HCT116 (cell line): Measurements from ENCODE around the gene RNF31. TPM values are rescaled to one million over a fixed set of nuclear protein-coding genes. Genes with fewer than 3 reads are reported as not detected.

Source experiments
- ATAC-seq: fragments of 200-7000 bp; cut with Tn5 transposase; 2 replicates; pipeline ENCODE4 v1.9.1; 2020; ENCODE audit warnings: mild to moderate bottlenecking, moderate library complexity
- BruUV-seq: library from RNA; stranded (reverse); fragments of 400-500 nt; replicated peaks from 2 replicates; lab custom pipeline; 2021; lab: Mats Ljungman, UMichigan
- CTCF ChIA-PET: fragments of 300-600 bp; sonication (Branson Sonifier 250); formaldehyde crosslinking; loops from one replicate; lab custom pipeline; 2021; ENCODE audit warnings: antibody characterized with exemption; lab: Charles Lee
- POLR2A ChIA-PET: fragments of 300-600, 350-600 bp; sonication (Branson Sonifier 250); formaldehyde crosslinking; loops from one replicate; lab custom pipeline; 2021; ENCODE audit warnings: antibody characterized with exemption; lab: Charles Lee
- RAD21 ChIA-PET, 2 experiments: fragments of 300-600 bp; sonication (Branson Sonifier 250); formaldehyde crosslinking; loops; one replicate each; lab custom pipeline; 2023; ENCODE audit warnings: low total read pairs in 2 of 2; ENCODE audit not compliant: uncharacterized antibody in 2 of 2, unreplicated experiment in 2 of 2, low non-redundant PET in 1 of 2; lab: Charles Lee
- DNase-seq: peaks from one replicate; pipeline ENCODE4 v3.0.0-alpha.2; 2010; ENCODE audit warnings: low read depth, low spot score
- H2AFZ ChIP-seq: fragments of 200-600 bp; shearing (Covaris generic), sonication (generic); 2 replicates; pipeline ENCODE4 v1.6.1; 2017; ENCODE audit warnings: low read depth, mixed run types, mixed read lengths, antibody characterized with exemption, low read length; ENCODE audit not compliant: poor library complexity, severe bottlenecking
- H3K27ac ChIP-seq: 2 replicates; pipeline ENCODE4 v1.5.1; 2012; ENCODE audit warnings: low read depth, low read length
- H3K27me3 ChIP-seq: fragments of 200-600 bp; sonication (generic); 2 replicates; pipeline ENCODE4 v1.6.1; 2016; ENCODE audit warnings: mixed run types, low read length, mixed read lengths; ENCODE audit not compliant: insufficient read depth
- H3K36me3 ChIP-seq, 2 experiments: fragments of 200-500 bp in 1 of 2; fragments of 200-600 bp in 1 of 2; sonication (Bioruptor generic) in 1 of 2; sonication (generic) in 1 of 2; 2 replicates each; pipeline versions ENCODE4 v1.5.1 to v1.6.1; 2014 to 2016; ENCODE audit warnings: low read length in 2 of 2, inconsistent platforms in 1 of 2, mixed read lengths in 1 of 2, mixed run types in 1 of 2; ENCODE audit not compliant: insufficient read depth in 2 of 2, control insufficient read depth in 1 of 2
- H3K4me1 ChIP-seq, 2 experiments: fragments of 200-600 bp in 1 of 2; sonication (generic) in 1 of 2; 2 replicates each; pipeline versions ENCODE4 v1.5.1 to v1.6.1; 2012 to 2017; ENCODE audit warnings: low read length in 2 of 2, inconsistent platforms in 1 of 2, mild to moderate bottlenecking in 1 of 2, mixed read lengths in 1 of 2, mixed run types in 1 of 2, moderate library complexity in 1 of 2; ENCODE audit not compliant: insufficient read depth in 2 of 2, control insufficient read depth in 1 of 2
- H3K4me2 ChIP-seq: fragments of 200-600 bp; sonication (generic); 2 replicates; pipeline ENCODE4 v1.6.1; 2017; ENCODE audit warnings: mixed run types, low read length, mixed read lengths
- H3K4me3 ChIP-seq, 2 experiments: fragments of 200-600 bp in 1 of 2; sonication (generic) in 1 of 2; replicated peaks in 1 of 2; 2 replicates each; pipeline ENCODE4 v1.5.1; 2011 to 2016; ENCODE audit warnings: low read length in 2 of 2, control low read depth in 1 of 2, low read depth in 1 of 2, mild to moderate bottlenecking in 1 of 2, mixed read lengths in 1 of 2, mixed run types in 1 of 2
- H3K79me2 ChIP-seq: fragments of 200-600 bp; sonication (generic); 2 replicates; pipeline ENCODE4 v1.6.1; 2017; ENCODE audit warnings: mild to moderate bottlenecking, mixed run types, low read length, moderate library complexity, mixed read lengths; ENCODE audit not compliant: insufficient read depth
- H3K9ac ChIP-seq: fragments of 200-600 bp; sonication (generic); 2 replicates; pipeline ENCODE4 v1.6.1; 2016; ENCODE audit warnings: low read length, mixed read lengths
- H3K9me2 ChIP-seq: fragments of 200-600 bp; sonication (generic), shearing (Covaris generic); 2 replicates; pipeline ENCODE4 v1.6.1; 2017; ENCODE audit warnings: mixed run types, mild to moderate bottlenecking, moderate library complexity; ENCODE audit not compliant: insufficient read depth
- H3K9me3 ChIP-seq, 2 experiments: fragments of 200-500 bp in 1 of 2; fragments of 200-600 bp in 1 of 2; sonication (Bioruptor generic) in 1 of 2; sonication (generic) in 1 of 2; 2 replicates each; pipeline ENCODE4 v1.6.1; 2014 to 2017; ENCODE audit warnings: low read length in 2 of 2, mixed read lengths in 2 of 2, inconsistent platforms in 1 of 2, low read depth in 1 of 2, mild to moderate bottlenecking in 1 of 2, mixed run types in 1 of 2, moderate library complexity in 1 of 2; ENCODE audit not compliant: control insufficient read depth in 1 of 2, insufficient read depth in 1 of 2
- H4K20me1 ChIP-seq: fragments of 200-600 bp; sonication (generic), shearing (Covaris generic); 2 replicates; pipeline ENCODE4 v1.6.1; 2017; ENCODE audit warnings: mixed run types, mild to moderate bottlenecking, moderate library complexity; ENCODE audit not compliant: insufficient read depth
- ATF3 ChIP-seq: IDR thresholded peaks from 2 replicates; pipeline ENCODE4 v1.6.1; 2012
- EGR1 ChIP-seq: IDR thresholded peaks from 2 replicates; pipeline ENCODE4 v1.6.1; 2012; ENCODE audit warnings: low read depth
- ELF1 ChIP-seq: IDR thresholded peaks from 2 replicates; pipeline ENCODE4 v1.6.1; 2012; ENCODE audit warnings: low read depth, borderline replicate concordance
- EZH2phosphoT487 ChIP-seq: fragments of 200-600 bp; IDR thresholded peaks from 2 replicates; pipeline ENCODE4 v1.6.1; 2018; ENCODE audit warnings: antibody characterized with exemption, borderline replicate concordance
- JUND ChIP-seq: IDR thresholded peaks from 2 replicates; pipeline ENCODE4 v1.6.1; 2012
- RAD21 ChIP-seq: IDR thresholded peaks from 2 replicates; pipeline ENCODE4 v1.6.1; 2012; ENCODE audit warnings: low read depth, mild to moderate bottlenecking
- SIN3A ChIP-seq: IDR thresholded peaks from 2 replicates; pipeline ENCODE4 v1.6.1; 2012; ENCODE audit warnings: low read depth
- SP1 ChIP-seq: IDR thresholded peaks from 2 replicates; pipeline ENCODE4 v1.6.1; 2012; ENCODE audit warnings: low read depth
- TCF7L2 ChIP-seq: IDR thresholded peaks from 2 replicates; pipeline ENCODE4 v1.7.0; 2011; ENCODE audit warnings: borderline replicate concordance, inconsistent platforms; ENCODE audit not compliant: insufficient read depth, insufficient read length; ENCODE audit errors: extremely low read depth
- YY1 ChIP-seq: IDR thresholded peaks from 2 replicates; pipeline ENCODE4 v1.6.1; 2011; ENCODE audit warnings: low read length, low read depth, moderate library complexity, mild to moderate bottlenecking; ENCODE audit not compliant: insufficient replicate concordance; ENCODE audit errors: extremely low read depth
- ZBTB33 ChIP-seq: IDR thresholded peaks from 2 replicates; pipeline ENCODE4 v1.6.1; 2011; ENCODE audit warnings: mild to moderate bottlenecking, low read length, moderate library complexity; ENCODE audit not compliant: insufficient replicate concordance; ENCODE audit errors: extremely low read depth
- ZFX ChIP-seq: fragments of 450-650 bp; IDR thresholded peaks from 2 replicates; pipeline ENCODE4 v1.6.1; 2017
- ZNF274 ChIP-seq: fragments of 200-500 bp; sonication (Bioruptor generic); IDR thresholded peaks from 2 replicates; pipeline ENCODE4 v1.6.1; 2014; ENCODE audit warnings: mild to moderate bottlenecking, low read depth, low read length, inconsistent platforms
- intact Hi-C: fragments of 100-400 bp; cut with micrococcal nuclease; formaldehyde crosslinking; loops from 2 replicates; pipeline ENCODE4 v1.10.0; 2022
- total RNA-seq: library from RNA; stranded (reverse); gene quantifications from one replicate; pipeline ENCODE4 v1.2.1, GENCODE V29; 2021; ENCODE audit not compliant: unreplicated experiment
- TF ChIP-seq, protein P1 (sequence below), 3 experiments: fragments of 200-600 bp in 1 of 3; sonication (generic) in 1 of 3; IDR thresholded peaks in 2 of 3; conservative IDR thresholded peaks in 1 of 3; 2 replicates each; pipeline ENCODE4 v1.5.1; 2012 to 2017; ENCODE audit warnings: low read depth in 2 of 3, low read length in 2 of 3, antibody characterized with exemption in 1 of 3, borderline replicate concordance in 1 of 3, control low read depth in 1 of 3, mild to moderate bottlenecking in 1 of 3, mixed read lengths in 1 of 3, mixed run types in 1 of 3, moderate library complexity in 1 of 3; ENCODE audit not compliant: insufficient read depth in 1 of 3

The RNF31 gene
- total RNA-seq, 1 experiment from 2014 or later: 78.0 TPM

- TF ChIP-seq ZBTB33: no peak
- no peak for TF ChIP-seq ZFX
- no peak for TF ChIP-seq YY1
- no peak for TF ChIP-seq ELF1
- TF ChIP-seq RAD21: no peak
- TF ChIP-seq, protein P1, sequence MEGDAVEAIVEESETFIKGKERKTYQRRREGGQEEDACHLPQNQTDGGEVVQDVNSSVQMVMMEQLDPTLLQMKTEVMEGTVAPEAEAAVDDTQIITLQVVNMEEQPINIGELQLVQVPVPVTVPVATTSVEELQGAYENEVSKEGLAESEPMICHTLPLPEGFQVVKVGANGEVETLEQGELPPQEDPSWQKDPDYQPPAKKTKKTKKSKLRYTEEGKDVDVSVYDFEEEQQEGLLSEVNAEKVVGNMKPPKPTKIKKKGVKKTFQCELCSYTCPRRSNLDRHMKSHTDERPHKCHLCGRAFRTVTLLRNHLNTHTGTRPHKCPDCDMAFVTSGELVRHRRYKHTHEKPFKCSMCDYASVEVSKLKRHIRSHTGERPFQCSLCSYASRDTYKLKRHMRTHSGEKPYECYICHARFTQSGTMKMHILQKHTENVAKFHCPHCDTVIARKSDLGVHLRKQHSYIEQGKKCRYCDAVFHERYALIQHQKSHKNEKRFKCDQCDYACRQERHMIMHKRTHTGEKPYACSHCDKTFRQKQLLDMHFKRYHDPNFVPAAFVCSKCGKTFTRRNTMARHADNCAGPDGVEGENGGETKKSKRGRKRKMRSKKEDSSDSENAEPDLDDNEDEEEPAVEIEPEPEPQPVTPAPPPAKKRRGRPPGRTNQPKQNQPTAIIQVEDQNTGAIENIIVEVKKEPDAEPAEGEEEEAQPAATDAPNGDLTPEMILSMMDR (IDR thresholded peaks at IDR 0.05 in 2 of 3, conservative IDR thresholded peaks at IDR 0.05 in 1 of 3; ENCODE audit: borderline replicate concordance in 1 of 3, insufficient read depth in 1 of 3, low read depth in 2 of 3, low read length in 2 of 3): no peak
Observed at GRCh38 chr14:24150061-24150460, 2.8 kb downstream of the RNF31 start (continued).

DNA sequence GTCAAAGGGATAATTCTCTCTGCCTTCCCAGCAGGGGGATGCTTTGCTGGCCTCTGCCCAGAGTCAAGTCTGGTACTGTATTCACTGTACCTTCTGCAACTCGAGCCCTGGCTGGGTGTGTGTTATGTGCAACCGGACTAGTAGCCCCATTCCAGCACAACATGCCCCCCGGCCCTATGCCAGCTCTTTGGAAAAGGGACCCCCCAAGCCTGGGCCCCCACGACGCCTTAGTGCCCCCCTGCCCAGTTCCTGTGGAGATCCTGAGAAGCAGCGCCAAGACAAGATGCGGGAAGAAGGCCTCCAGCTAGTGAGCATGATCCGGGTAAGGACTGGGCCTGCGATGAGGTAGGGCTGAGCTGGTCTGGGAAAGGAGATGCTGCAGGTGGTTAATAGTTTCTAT is 3.3 kb downstream of the RNF31 start:
- Histone ChIP-seq H2AFZ (no peak overlapping the region), H3K4me3 (no peak overlapping the region), H3K9ac (no peak overlapping the region), H3K4me1 (peaks cover 8 to 11% of the 10 kb centered on the region in 2 experiments), H3K27ac (no peak overlapping the region), H4K20me1 (no peaks in the 10 kb centered on the region), H3K79me2 (peaks cover 44% of the 10 kb centered on the region), H3K9me2 (no peaks in the 10 kb centered on the region), H3K4me2 (no peak overlapping the region), H3K36me3 (peaks cover 33 to 44% of the 10 kb centered on the region in 2 experiments), H3K27me3 (no peaks in the 10 kb centered on the region), H3K9me3 (no peaks in the 10 kb centered on the region)
- ChIA-PET RAD21 (no interaction called here), CTCF (interaction anchor here (1.0 kb wide), 1 partner anchor 10 kb away, joined by 4 read pairs; the partner anchor contains the start of gene IRF9), POLR2A (interaction anchor here (1.8 kb wide), 1 partner anchor 9 kb away, joined by 4 read pairs; the partner anchor contains the start of gene EMC9)
- ATAC-seq (no peak), DNase-seq (no peak)
- intact Hi-C loops: no loop called here
- BruUV-seq: no TSS peak
- TF ChIP-seq ZBTB33 (no peak), TCF7L2 (no peak), SIN3A (no peak), SP1 (no peak), EGR1 (no peak), EZH2phosphoT487 (no peak), RAD21 (no peak), ZFX (no peak), ATF3 (no peak), ZNF274 (no peak), ELF1 (no peak), JUND (no peak)
- TF ChIP-seq, protein P1 (IDR thresholded peaks at IDR 0.05 in 2 of 3, conservative IDR thresholded peaks at IDR 0.05 in 1 of 3; ENCODE audit: borderline replicate concordance in 1 of 3, insufficient read depth in 1 of 3, low read depth in 2 of 3, low read length in 2 of 3): no peak
